Measurements from ENCODE around the gene PIK3R1.

Gene PIK3R1

DNA sequence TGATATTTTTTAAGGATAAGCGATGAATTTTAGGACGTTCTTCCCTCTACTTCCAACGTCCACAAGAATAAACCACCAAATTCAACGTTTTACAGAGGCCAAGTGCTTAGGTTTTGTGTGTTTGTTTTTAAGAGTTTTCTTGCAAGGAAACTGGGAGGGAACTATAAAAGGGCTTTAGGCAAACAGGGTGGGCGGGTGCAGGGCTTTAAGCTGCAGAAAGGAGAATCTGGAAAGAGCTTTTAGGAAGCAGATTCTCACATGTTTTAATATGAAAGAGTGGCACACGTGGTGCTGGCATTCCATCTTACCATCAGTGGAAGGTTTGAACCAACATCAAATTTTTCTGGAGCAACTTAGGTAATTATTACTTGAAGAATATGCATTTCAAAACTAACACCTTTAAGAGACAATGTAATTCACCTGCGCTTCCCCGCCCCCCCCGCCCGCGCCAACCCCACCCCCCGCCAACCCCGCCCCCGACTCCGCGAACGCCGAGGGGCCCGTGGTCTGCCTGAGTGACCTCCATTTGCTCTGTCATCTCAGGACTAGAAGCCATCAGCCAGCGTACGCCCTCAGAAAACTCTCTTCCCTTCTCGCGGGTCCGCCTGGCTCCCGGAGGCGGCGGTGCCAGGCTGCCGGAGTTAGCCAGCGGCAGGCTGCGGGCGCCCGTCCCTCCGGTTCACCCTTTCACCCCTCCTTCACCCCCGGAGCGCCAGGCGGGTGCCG lies 911 bp upstream of the PIK3R1 start:
- no peak for TF ChIP-seq CTCF (IDR thresholded peaks at IDR 0.05; ENCODE audit: insufficient read depth, low read depth, low read length, missing control alignments)
- DNase-seq (ENCODE audit: low read depth): no peak
- peak overlapping the region; percentile 77 for H3K4me3 ChIP-seq (ENCODE audit: low read depth, low read length)

- no peak for DNase-seq (ENCODE audit: low read depth)
- no peak for TF ChIP-seq CTCF (IDR thresholded peaks at IDR 0.05; ENCODE audit: insufficient read depth, low read depth, low read length, missing control alignments)
- H3K4me3 ChIP-seq (ENCODE audit: low read depth, low read length): peak overlapping the region; percentile 94
These were observed 315 bp downstream of the PIK3R1 start for GRCh38 chr5:68215898-68216244.

GRCh38 chr5:68216245-68217046 lies 890 bp downstream of the PIK3R1 start:
- TF ChIP-seq CTCF (IDR thresholded peaks at IDR 0.05; ENCODE audit: insufficient read depth, low read depth, low read length, missing control alignments): no peak
- H3K4me3 ChIP-seq (ENCODE audit: low read depth, low read length): peak overlapping the region; percentile 94
- peak; percentile 70 for DNase-seq (ENCODE audit: low read depth)

- peak overlapping the region; percentile 94 for H3K4me3 ChIP-seq (ENCODE audit: low read depth, low read length)
- no peak for TF ChIP-seq CTCF (IDR thresholded peaks at IDR 0.05; ENCODE audit: insufficient read depth, low read depth, low read length, missing control alignments)
- DNase-seq (ENCODE audit: low read depth): no peak
These were observed 1.4 kb downstream of the PIK3R1 start for GRCh38 chr5:68217047-68217355.

GRCh38 chr5:68217528-68217927 lies 2.0 kb downstream of the PIK3R1 start:
- no peak for DNase-seq (ENCODE audit: low read depth)
- H3K4me3 ChIP-seq (ENCODE audit: low read depth, low read length): peak overlapping the region; percentile 94
- no peak for TF ChIP-seq CTCF (IDR thresholded peaks at IDR 0.05; ENCODE audit: insufficient read depth, low read depth, low read length, missing control alignments)

DNA sequence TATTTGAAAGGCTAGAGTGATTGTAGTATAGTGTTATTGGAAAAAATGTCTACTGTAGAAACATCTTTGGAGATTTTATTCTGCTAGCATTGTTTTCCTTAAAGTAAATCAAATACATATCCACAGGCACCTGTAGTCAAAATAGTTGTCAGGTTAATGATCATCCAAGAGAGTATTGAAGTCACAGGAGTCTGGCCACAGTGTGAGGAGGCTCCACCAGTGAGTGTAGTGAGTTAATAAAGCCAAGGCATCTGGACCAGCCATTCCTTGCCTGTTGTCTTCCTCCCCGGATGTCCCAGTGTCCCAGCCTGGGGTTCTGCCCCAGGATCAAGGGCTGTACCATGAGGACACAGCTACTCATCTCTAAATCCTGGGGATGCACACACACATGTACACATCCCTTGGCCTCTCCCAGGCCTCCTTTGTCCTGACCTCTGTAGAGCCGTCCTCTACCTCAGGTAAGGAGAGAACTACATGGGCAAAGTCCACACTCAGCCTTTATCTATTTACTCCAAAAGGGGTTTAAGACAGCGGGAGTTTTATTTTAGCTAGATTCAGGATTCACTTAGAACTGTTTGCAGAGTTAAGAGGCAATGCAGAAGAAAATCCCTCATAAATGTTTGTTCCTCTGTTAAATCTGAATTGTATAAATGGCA lies 3.7 kb downstream of the PIK3R1 start:
- no peak for DNase-seq (ENCODE audit: low read depth)
- no peak overlapping the region for H3K4me3 ChIP-seq (ENCODE audit: low read depth, low read length)
- TF ChIP-seq CTCF (IDR thresholded peaks at IDR 0.05; ENCODE audit: insufficient read depth, low read depth, low read length, missing control alignments): no peak
